Loucy (cell line): ENCODE data around the gene CANT1.

Experiments used
- EZH2phosphoT487 ChIP-seq: fragments of 200-600 bp; IDR thresholded peaks from 2 replicates; pipeline ENCODE4 v1.6.1; 2018; ENCODE audit warnings: antibody characterized with exemption, mild to moderate bottlenecking, moderate library complexity, borderline replicate concordance
- TF ChIP-seq, protein P1 (sequence below): fragments of 200-600 bp; sonication (generic); conservative IDR thresholded peaks from 2 replicates; pipeline ENCODE4 v1.5.1; 2014; ENCODE audit warnings: mild to moderate bottlenecking, antibody characterized with exemption, low read length

DNA sequence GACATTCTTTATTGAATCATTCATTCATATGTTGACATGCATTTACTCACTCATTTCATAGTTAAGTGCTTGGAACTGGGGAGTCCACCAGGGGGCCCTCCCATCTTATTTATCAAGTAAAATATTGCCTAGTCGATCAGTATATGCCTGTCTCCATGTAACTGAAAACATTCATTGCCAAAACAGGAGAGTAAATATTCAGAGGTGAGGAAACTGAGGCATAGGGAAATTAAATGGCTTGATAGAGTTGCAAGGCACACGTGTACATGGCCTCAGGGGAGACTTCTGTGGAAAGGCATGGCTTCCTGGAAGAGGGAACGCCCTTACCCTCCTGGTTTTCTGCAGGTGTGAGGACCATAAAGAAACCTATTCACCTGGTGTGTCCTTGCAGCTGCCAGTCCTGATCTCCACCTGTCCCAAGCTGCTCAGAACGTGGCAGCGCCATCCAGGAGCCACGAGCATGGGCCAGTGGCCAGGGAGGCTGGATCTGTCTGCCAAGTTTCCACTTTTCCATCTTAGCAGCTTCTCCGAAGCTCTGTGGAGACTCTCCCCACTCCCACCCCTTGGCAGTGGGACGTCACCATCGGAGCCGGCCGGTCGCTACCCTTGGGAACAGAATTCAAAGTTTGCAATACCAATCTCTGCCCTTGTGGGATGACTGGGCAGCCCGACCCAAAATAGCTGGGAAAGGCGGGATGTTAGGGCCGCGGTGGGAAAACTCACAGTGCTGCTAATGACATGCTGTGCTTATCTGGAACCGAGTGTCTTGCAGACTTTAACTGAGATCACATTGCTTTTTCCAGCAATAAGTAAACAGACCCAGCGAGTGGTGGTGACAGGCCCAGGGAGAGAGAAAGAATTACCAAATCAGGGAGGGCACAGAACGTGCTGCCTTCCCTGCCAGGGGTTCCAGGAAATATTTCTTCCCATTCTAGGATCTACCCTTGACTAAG lies 10.3 kb upstream of the CANT1 start:
- TF ChIP-seq, protein P1, sequence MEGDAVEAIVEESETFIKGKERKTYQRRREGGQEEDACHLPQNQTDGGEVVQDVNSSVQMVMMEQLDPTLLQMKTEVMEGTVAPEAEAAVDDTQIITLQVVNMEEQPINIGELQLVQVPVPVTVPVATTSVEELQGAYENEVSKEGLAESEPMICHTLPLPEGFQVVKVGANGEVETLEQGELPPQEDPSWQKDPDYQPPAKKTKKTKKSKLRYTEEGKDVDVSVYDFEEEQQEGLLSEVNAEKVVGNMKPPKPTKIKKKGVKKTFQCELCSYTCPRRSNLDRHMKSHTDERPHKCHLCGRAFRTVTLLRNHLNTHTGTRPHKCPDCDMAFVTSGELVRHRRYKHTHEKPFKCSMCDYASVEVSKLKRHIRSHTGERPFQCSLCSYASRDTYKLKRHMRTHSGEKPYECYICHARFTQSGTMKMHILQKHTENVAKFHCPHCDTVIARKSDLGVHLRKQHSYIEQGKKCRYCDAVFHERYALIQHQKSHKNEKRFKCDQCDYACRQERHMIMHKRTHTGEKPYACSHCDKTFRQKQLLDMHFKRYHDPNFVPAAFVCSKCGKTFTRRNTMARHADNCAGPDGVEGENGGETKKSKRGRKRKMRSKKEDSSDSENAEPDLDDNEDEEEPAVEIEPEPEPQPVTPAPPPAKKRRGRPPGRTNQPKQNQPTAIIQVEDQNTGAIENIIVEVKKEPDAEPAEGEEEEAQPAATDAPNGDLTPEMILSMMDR: peak; percentile 80
- TF ChIP-seq EZH2phosphoT487: no peak
